Karpas-422 (cell line): ENCODE data around the gene PIP5K1A. TPM values are rescaled to one million over a fixed set of nuclear protein-coding genes. Genes with fewer than 3 reads are reported as not detected.
A peak's percentile ranks its signal among the peaks of the same experiment; 100 is the strongest.

Experiments used
- DNase-seq: peaks from one replicate; pipeline ENCODE4 v3.0.0-alpha.2; 2015
- H2AFZ ChIP-seq: fragments of 200-600 bp; sonication (generic); 2 replicates; pipeline ENCODE4 v1.6.1; 2014; ENCODE audit warnings: antibody characterized with exemption, low read length, mixed read lengths
- H3K27ac ChIP-seq: fragments of 200-600 bp; sonication (generic); 2 replicates; pipeline ENCODE4 v1.5.1; 2014; ENCODE audit warnings: mild to moderate bottlenecking, low read length, moderate library complexity
- H3K27me3 ChIP-seq: fragments of 200-600 bp; sonication (generic); 2 replicates; pipeline ENCODE4 v1.6.1; 2014; ENCODE audit warnings: low read length, mixed read lengths
- H3K36me3 ChIP-seq: fragments of 200-600 bp; sonication (generic); 2 replicates; pipeline ENCODE4 v1.6.1; 2014; ENCODE audit warnings: low read length, mixed read lengths; ENCODE audit not compliant: insufficient read depth
- H3K4me1 ChIP-seq: fragments of 200-600 bp; sonication (generic); 2 replicates; pipeline ENCODE4 v1.6.1; 2014; ENCODE audit warnings: mild to moderate bottlenecking, low read length, mixed read lengths
- H3K4me2 ChIP-seq: fragments of 200-600 bp; sonication (generic); 2 replicates; pipeline ENCODE4 v1.6.1; 2014; ENCODE audit warnings: low read length, low read depth, mild to moderate bottlenecking; ENCODE audit not compliant: poor library complexity, severe bottlenecking
- H3K4me3 ChIP-seq: fragments of 200-600 bp; sonication (generic); 2 replicates; pipeline ENCODE4 v1.5.1; 2014; ENCODE audit warnings: mild to moderate bottlenecking, antibody characterized with exemption, low read length, mixed read lengths
- H3K79me2 ChIP-seq: fragments of 200-600 bp; sonication (generic); 2 replicates; pipeline ENCODE4 v1.6.1; 2014; ENCODE audit warnings: mild to moderate bottlenecking, low read length, mixed read lengths
- H3K9ac ChIP-seq: fragments of 200-600 bp; sonication (generic); 2 replicates; pipeline ENCODE4 v1.6.0; 2014; ENCODE audit warnings: low read length
- H3K9me2 ChIP-seq: fragments of 200-600 bp; sonication (generic), shearing (Covaris generic); replicated peaks from 2 replicates; pipeline ENCODE4 v1.6.0; 2014; ENCODE audit warnings: mild to moderate bottlenecking, low read length, moderate library complexity; ENCODE audit not compliant: insufficient read depth
- H3K9me3 ChIP-seq: fragments of 300-700, 200-600 bp; sonication (generic); 2 replicates; pipeline ENCODE4 v1.6.1; 2014; ENCODE audit warnings: low read length, mixed read lengths
- H4K20me1 ChIP-seq: fragments of 200-600 bp; sonication (generic); 2 replicates; pipeline ENCODE4 v1.6.1; 2014; ENCODE audit warnings: mild to moderate bottlenecking, antibody characterized with exemption, low read length, low read depth; ENCODE audit not compliant: insufficient read depth
- total RNA-seq: library from RNA; depleted of rRNA; stranded (reverse); fragments of >200 nt; shearing (Covaris generic); gene quantifications from 2 replicates; pipeline ENCODE4 v1.2.3, GENCODE V29; 2014; ENCODE audit warnings: low replicate concordance

Gene PIP5K1A
- total RNA-seq, 1 experiment from 2014 or later: 75.9 TPM

DNA sequence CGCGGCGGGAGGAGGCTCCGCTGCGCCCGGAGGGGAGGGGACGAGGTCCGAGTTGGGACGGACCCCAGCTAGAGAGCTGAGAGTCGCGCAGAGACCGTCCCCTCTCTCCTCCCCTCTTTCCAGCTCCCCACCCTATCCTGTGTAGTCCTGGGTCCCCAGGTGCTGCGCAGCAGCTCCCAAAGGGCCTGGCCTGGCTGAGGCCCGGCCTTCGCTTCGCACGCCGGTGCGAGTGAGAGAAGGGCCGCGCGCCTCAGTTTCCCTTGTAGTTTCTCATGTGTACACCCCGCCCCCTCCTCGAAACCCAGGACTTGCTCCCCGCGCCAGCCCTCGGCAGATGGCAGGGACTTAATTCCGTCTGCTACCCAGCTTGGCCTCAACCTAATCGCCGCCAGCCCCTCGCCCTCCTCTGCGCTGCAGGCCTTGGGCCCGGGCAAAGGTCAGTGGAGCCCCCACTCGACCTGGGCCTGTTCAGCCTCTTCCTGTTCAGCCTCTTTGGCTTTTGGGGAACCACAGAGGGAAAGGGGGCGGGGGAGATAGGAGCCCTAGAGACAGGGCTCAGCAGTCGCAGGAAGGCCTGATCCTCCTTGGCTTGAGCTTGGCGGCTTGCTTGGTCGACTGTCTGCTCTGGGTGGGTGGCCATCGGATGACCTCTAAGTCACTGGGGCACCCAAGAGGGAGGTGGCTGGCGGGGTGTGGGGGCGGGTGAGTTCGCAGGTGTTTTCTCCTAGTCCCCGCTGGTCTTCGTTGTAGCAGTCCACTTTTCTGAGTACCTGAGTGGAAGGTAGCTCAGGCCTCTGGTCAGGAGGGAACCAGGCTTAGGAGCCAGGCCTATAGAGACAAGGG lies 84.8 kb downstream of the PIP5K1A start:
- H3K4me3 ChIP-seq: peak overlapping the region; percentile 80
- DNase-seq: peak; percentile 71

DNA sequence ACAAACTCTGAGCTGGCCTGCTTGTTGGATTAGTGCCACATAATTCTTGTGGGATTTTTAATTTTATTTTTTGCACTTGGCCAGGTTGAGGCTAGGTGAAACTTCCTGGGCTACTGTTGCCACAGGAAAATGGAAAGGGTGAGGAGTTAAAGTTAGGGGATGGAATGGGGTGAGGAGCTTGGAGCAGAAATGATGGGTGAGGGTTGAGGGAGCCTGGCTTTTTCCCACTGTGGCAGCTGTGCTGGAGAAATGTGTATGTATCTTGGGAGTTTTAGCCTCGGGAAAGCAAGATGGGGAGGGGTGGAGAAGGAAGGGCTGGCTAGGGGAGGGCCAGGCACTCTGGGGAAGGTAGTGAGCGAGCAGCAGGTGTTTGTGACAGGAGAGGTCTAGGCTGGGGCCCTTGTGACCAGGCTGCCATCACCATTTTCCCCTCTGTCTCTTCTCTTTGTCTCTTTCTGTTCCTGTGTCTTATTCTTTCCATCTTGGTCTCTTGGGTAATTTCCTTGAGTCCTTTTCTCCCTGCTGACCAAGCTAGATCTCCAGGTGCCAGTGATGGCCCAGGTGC lies 85.7 kb downstream of the PIP5K1A start:
- DNase-seq: no peak
- Histone ChIP-seq H2AFZ (no peak overlapping the region), H3K9me3 (no peaks in the 10 kb centered on the region), H3K4me1 (peaks cover 20% of the 10 kb centered on the region), H3K4me2 (peak overlapping the region; percentile 90), H3K36me3 (peaks cover 6% of the 10 kb centered on the region; the same call in 1 of the 2 replicates), H3K27ac (peak overlapping the region; percentile 85; the same call in 1 of the 2 replicates), H4K20me1 (peaks cover 8% of the 10 kb centered on the region; the same call in 1 of the 2 replicates), H3K4me3 (peak overlapping the region; percentile 80), H3K9ac (peak overlapping the region; percentile 99), H3K79me2 (peaks cover 41% of the 10 kb centered on the region), H3K27me3 (no peaks in the 10 kb centered on the region), H3K9me2 (no peaks in the 10 kb centered on the region)

More for the DNA sequence above, 84.8 kb downstream of the PIP5K1A start:
- H3K9me3 ChIP-seq: no peaks in the 10 kb centered on the region
- no peaks in the 10 kb centered on the region for H3K9me2 ChIP-seq
- no peaks in the 10 kb centered on the region for H3K27me3 ChIP-seq
- peak overlapping the region; percentile 99 for H3K9ac ChIP-seq
- peaks cover 6% of the 10 kb centered on the region; the same call in 1 of the 2 replicates for H3K36me3 ChIP-seq
- peaks cover 20% of the 10 kb centered on the region for H3K4me1 ChIP-seq
- H4K20me1 ChIP-seq: peaks cover 8% of the 10 kb centered on the region; the same call in 1 of the 2 replicates
- H2AFZ ChIP-seq: peak overlapping the region; percentile 33; the same call in 1 of the 2 replicates
- H3K79me2 ChIP-seq: peaks cover 41% of the 10 kb centered on the region
- peak overlapping the region; percentile 90 for H3K4me2 ChIP-seq
- H3K27ac ChIP-seq: peak overlapping the region; percentile 85

DNA sequence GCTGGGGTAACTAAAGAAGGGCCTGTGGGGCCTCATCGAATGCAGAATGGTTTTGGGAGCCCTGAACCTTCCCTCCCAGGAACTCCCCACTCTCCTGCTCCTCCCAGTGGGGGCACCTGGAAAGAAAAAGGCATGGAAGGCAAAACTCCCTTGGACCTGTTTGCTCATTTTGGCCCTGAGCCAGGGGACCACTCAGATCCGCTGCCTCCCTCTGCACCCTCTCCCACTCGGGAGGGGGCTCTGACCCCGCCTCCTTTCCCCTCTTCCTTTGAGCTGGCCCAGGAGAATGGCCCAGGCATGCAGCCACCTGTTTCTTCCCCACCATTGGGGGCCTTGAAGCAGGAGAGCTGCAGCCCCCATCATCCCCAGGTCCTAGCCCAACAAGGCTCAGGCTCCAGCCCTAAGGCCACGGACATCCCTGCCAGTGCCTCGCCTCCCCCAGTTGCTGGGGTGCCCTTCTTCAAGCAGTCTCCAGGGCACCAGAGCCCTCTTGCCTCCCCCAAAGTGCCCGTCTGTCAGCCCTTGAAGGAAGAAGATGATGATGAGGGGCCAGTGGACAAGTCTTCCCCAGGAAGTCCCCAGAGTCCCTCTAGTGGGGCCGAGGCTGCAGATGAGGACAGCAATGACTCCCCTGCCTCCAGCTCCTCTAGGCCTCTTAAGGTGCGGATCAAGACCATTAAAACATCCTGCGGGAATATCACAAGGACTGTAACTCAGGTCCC lies 88.4 kb downstream of the PIP5K1A start:
- no peak overlapping the region for H3K4me3 ChIP-seq
- no peaks in the 10 kb centered on the region for H3K9me2 ChIP-seq
- no peak for DNase-seq
- no peak overlapping the region for H3K27ac ChIP-seq
- peaks cover 41% of the 10 kb centered on the region for H3K79me2 ChIP-seq
- H3K27me3 ChIP-seq: no peaks in the 10 kb centered on the region
- peaks cover 12% of the 10 kb centered on the region; the same call in 1 of the 2 replicates for H4K20me1 ChIP-seq
- H2AFZ ChIP-seq: no peak overlapping the region
- no peak overlapping the region for H3K9ac ChIP-seq
- H3K4me1 ChIP-seq: peaks cover 15% of the 10 kb centered on the region
- H3K4me2 ChIP-seq: no peak overlapping the region
- no peaks in the 10 kb centered on the region for H3K9me3 ChIP-seq
- peaks cover 13% of the 10 kb centered on the region for H3K36me3 ChIP-seq

DNA sequence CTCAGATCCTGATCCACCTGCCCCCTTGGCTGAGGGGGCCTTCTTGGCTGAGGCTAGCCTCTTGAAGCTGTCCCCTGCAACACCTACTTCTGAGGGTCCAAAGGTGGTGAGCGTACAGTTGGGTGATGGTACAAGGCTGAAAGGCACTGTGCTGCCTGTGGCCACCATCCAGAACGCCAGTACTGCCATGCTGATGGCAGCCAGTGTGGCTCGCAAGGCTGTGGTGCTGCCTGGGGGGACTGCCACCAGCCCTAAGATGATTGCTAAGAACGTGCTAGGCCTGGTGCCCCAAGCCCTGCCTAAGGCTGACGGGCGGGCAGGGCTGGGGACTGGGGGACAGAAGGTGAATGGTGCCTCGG lies 89.0 kb downstream of the PIP5K1A start:
- Histone ChIP-seq H3K4me2 (no peak overlapping the region), H3K27ac (no peak overlapping the region), H3K79me2 (peaks cover 40% of the 10 kb centered on the region), H4K20me1 (peaks cover 12% of the 10 kb centered on the region; the same call in 1 of the 2 replicates), H3K9me2 (no peaks in the 10 kb centered on the region), H3K27me3 (no peaks in the 10 kb centered on the region), H3K9me3 (no peaks in the 10 kb centered on the region), H2AFZ (no peak overlapping the region), H3K36me3 (peaks cover 15% of the 10 kb centered on the region), H3K4me3 (no peak overlapping the region), H3K9ac (no peak overlapping the region), H3K4me1 (peaks cover 15% of the 10 kb centered on the region)
- DNase-seq: no peak

DNA sequence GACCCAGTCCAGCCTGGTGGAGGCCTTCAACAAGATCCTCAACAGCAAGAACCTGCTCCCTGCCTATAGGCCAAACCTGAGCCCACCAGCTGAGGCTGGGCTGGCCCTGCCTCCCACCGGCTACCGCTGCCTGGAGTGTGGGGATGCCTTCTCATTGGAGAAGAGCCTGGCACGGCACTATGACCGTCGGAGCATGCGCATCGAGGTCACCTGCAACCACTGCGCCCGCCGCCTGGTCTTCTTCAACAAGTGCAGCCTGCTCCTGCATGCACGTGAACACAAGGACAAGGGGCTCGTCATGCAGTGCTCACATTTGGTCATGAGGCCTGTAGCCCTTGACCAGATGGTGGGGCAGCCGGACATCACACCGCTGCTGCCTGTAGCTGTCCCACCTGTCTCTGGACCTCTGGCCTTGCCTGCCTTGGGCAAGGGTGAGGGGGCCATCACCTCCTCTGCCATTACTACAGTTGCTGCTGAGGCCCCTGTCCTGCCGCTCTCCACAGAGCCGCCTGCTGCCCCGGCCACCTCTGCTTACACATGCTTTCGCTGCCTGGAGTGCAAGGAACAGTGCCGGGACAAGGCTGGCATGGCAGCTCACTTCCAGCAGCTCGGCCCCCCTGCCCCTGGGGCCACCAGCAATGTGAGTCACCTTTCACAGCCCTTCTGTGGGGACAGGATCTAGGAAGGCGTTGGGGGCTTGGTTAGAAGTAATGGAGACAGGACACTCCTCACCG lies 89.6 kb downstream of the PIP5K1A start:
- H2AFZ ChIP-seq: no peak overlapping the region
- no peak overlapping the region for H3K4me3 ChIP-seq
- peaks cover 21% of the 10 kb centered on the region for H3K36me3 ChIP-seq
- H3K9me3 ChIP-seq: no peaks in the 10 kb centered on the region
- H3K4me2 ChIP-seq: no peak overlapping the region
- H3K27ac ChIP-seq: no peak overlapping the region
- no peaks in the 10 kb centered on the region for H3K27me3 ChIP-seq
- peaks cover 15% of the 10 kb centered on the region for H3K4me1 ChIP-seq
- no peaks in the 10 kb centered on the region for H3K9me2 ChIP-seq
- peaks cover 12% of the 10 kb centered on the region; the same call in 1 of the 2 replicates for H4K20me1 ChIP-seq
- no peak overlapping the region for H3K9ac ChIP-seq
- DNase-seq: no peak
- H3K79me2 ChIP-seq: peaks cover 34% of the 10 kb centered on the region

DNA sequence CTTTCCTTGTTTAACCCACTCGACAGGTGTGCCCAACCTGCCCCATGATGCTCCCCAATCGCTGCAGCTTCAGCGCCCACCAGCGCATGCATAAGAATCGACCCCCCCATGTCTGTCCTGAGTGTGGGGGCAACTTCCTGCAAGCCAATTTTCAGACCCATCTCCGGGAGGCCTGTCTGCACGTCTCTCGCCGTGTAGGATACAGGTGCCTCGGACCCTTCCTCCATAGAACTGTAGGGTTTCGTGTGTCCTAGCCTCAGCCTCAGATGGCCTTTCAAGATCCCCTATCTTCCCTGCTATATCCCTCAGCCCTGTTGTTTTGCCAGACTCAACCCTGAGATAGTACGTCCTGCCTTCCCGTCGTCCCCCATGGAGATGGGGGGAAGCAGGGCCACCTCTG lies 90.2 kb downstream of the PIP5K1A start:
- Histone ChIP-seq H3K4me3 (no peak overlapping the region), H2AFZ (no peak overlapping the region), H3K36me3 (peaks cover 22% of the 10 kb centered on the region), H3K79me2 (peaks cover 29% of the 10 kb centered on the region), H3K4me1 (peaks cover 10% of the 10 kb centered on the region), H3K27me3 (no peaks in the 10 kb centered on the region), H3K4me2 (no peak overlapping the region), H3K27ac (no peak overlapping the region), H3K9me3 (no peaks in the 10 kb centered on the region), H3K9ac (no peak overlapping the region), H4K20me1 (peaks cover 12% of the 10 kb centered on the region; the same call in 1 of the 2 replicates), H3K9me2 (no peaks in the 10 kb centered on the region)
- DNase-seq: no peak

DNA sequence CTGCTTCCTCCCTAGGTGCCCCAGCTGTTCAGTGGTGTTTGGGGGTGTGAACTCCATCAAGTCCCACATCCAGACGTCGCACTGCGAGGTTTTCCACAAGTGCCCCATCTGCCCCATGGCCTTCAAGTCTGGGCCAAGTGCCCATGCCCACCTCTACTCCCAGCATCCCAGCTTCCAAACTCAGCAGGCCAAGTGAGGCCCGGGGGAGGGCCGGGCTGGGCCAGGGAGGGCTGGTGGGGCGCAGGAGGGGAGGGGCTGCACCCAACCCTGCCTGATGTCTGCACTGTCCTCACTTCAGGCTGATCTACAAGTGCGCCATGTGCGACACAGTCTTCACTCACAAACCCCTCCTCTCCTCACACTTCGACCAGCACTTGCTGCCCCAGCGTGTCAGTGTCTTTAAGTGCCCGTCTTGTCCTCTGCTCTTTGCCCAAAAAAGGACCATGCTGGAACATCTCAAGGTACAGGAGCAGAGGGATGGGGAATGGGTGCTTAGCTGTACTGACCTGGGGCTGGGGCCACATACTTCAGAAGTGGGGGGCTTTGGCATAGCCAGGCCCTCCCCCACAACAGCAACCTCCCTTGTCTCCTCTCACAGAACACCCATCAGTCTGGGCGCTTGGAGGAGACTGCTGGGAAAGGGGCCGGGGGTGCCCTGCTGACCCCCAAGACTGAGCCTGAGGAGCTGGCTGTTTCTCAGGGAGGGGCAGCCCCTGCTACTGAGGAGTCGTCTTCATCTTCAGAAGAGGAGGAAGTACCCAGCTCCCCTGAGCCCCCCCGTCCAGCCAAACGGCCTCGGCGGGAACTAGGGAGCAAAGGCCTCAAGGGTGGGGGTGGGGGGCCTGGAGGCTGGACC lies 91.0 kb downstream of the PIP5K1A start:
- Histone ChIP-seq H3K4me1 (peaks cover 2% of the 10 kb centered on the region), H4K20me1 (peaks cover 6% of the 10 kb centered on the region; the same call in 1 of the 2 replicates), H3K4me3 (no peak overlapping the region), H3K79me2 (peaks cover 20% of the 10 kb centered on the region), H3K4me2 (no peak overlapping the region), H3K36me3 (peaks cover 24% of the 10 kb centered on the region), H3K9ac (no peak overlapping the region), H3K27ac (no peak overlapping the region), H3K9me3 (no peaks in the 10 kb centered on the region), H3K27me3 (no peaks in the 10 kb centered on the region), H2AFZ (no peak overlapping the region), H3K9me2 (no peaks in the 10 kb centered on the region)
- DNase-seq: no peak
